AG04449 (cell line): ENCODE data around the gene PLCB3.

ENCODE experiments used
- CTCF ChIA-PET: fragments of 350-600 bp; formaldehyde crosslinking; extraction: SDS; loops from one replicate; lab custom pipeline; 2021; ENCODE audit warnings: antibody characterized with exemption; lab: Yijun Ruan, JAX
- POLR2A ChIA-PET: fragments of 400-600, 350-600 bp; formaldehyde crosslinking; extraction: SDS; loops from one replicate; lab custom pipeline; 2020; ENCODE audit warnings: antibody characterized with exemption, inconsistent platforms; lab: Yijun Ruan, JAX
- DNase-seq: peaks from one replicate; pipeline ENCODE4 v3.0.0-alpha.2; 2010; ENCODE audit warnings: low read depth, low spot score
- H3K4me3 ChIP-seq: 2 replicates; pipeline ENCODE4 v1.5.1; 2011; ENCODE audit warnings: low read depth, mild to moderate bottlenecking, control low read depth, low read length
- CTCF ChIP-seq: IDR thresholded peaks from one replicate; pipeline ENCODE4 v1.5.1; 2011; ENCODE audit warnings: mild to moderate bottlenecking, moderate library complexity, low read length, control low read depth, inconsistent platforms; ENCODE audit not compliant: insufficient read depth; ENCODE audit errors: missing control alignments

PLCB3 gene

GRCh38 chr11:64299847-64300648 lies 48.7 kb downstream of the PLCB3 start, which contains the start of gene CATSPERZ:
Gene CATSPERZ (plus strand): TSS chr11:64300358. CDS start chr11:64300411, 53 bp downstream.
- ChIA-PET POLR2A (interaction anchor here (1.6 kb wide), 2 partner anchors 29 to 96 kb away, joined by 5 to 6 read pairs; no protein-coding TSS in a partner anchor), CTCF (interaction anchor here (0.9 to 8.2 kb wide), 27 partner anchors 7 to 351 kb away, joined by 3 to 305 read pairs (median 8); partner anchors contain the start of genes BAD, FERMT3, GPR137 and KCNK4)
- no peak for DNase-seq
- peak within 1 kb of the TSS; percentile 49 for H3K4me3 ChIP-seq
- TF ChIP-seq CTCF, result no peak

DNA sequence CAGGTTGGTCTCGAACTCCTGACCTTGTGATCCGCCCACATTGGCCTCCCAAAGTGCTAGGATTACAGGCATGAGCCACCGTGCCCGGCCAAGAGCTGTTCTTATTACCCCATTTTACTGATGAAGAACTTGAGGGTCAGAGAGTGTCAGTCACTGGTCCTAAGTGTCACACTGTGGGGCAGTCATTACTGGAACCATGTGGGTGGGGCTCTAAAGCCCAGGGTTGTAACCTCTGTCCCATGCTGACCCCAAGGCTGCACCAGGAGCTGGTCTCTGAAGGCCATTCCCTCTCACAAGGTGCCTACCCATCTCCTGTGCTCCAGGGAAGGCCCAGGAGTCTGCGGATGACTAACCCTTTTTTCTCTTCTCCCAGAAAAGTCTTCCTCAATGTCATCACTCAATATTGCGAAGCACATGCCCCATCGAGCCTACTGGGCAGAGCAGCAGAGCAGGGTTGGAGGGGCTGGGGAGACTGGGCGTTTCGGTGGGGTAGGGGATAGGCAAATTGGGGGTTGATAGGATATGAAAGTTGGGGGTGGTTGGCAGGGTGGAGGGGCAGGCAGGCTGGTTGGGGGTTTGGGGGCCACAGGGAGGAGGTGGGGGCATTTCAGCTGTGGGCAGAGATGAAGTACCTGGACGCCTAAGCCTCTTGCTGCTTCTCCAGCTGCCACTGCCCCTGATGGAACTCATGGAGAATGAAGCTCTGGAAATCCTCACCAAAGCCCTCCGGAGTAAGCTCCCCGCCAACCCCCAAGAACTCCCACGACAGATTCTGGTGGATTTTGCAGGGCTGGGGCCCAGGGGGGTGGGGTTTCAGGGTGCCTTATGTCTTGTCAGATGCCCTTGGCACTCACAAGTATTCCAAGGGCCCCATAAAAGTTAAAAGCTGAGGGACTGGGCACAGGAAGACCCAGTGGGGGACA lies 52.0 kb downstream of the PLCB3 start:
- CTCF ChIA-PET, result interaction anchor here (0.6 to 8.2 kb wide), 37 partner anchors 9 to 466 kb away, joined by 3 to 305 read pairs (median 9); partner anchors contain the start of genes BAD, FERMT3, GPR137 and KCNK4
- no peak for DNase-seq
- POLR2A ChIA-PET, result interaction anchor here (1.0 to 2.3 kb wide), 3 partner anchors 15 to 51 kb away, joined by 3 to 12 read pairs (median 3); partner anchors contain the start of gene PRDX5
- no peak for TF ChIP-seq CTCF
- H3K4me3 ChIP-seq, result no peak overlapping the region

DNA sequence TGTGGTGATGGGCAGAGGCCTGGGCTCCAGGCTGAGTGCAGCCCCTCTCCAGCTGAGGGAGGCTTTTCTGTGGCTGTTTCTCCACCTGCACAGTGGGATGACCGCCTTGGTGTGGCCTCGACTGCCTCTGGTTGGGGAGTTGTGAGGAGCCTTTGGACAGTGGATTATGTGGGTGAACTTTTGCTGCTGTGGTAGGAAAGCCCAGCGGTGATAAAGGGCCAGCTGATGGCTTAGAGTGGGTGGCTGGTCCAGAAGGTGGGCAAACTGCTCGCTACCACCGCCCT lies 52.6 kb downstream of the PLCB3 start:
- no peak for TF ChIP-seq CTCF
- ChIA-PET CTCF (interaction anchor here (0.6 to 8.2 kb wide), 32 partner anchors 10 to 304 kb away, joined by 3 to 305 read pairs (median 10); partner anchors contain the start of genes BAD, FERMT3, GPR137 and KCNK4), POLR2A (interaction anchor here (1.3 to 2.3 kb wide), 4 partner anchors 14 to 118 kb away, joined by 4 to 12 read pairs (median 10); partner anchors contain the start of genes PRDX5, STIP1 and TRMT112)
- H3K4me3 ChIP-seq, result peak overlapping the region; percentile 73
- DNase-seq, result no peak

- ChIA-PET POLR2A (interaction anchor here (0.6 to 2.3 kb wide), 8 partner anchors 13 to 119 kb away, joined by 3 to 12 read pairs (median 4); partner anchors contain the start of genes PRDX5, STIP1 and TRMT112), CTCF (interaction anchor here (0.6 to 8.2 kb wide), 40 partner anchors 10 to 466 kb away, joined by 3 to 305 read pairs (median 8); partner anchors contain the start of genes BAD, FERMT3, FKBP2 and GPR137)
- H3K4me3 ChIP-seq, result peak overlapping the region; percentile 73
- TF ChIP-seq CTCF, result peak; percentile 93
- no peak for DNase-seq
Measured at GRCh38 chr11:64304316-64305072, 53.2 kb downstream of the PLCB3 start.

GRCh38 chr11:64305075-64305690 lies 53.9 kb downstream of the PLCB3 start, which contains the start of gene ESRRA:
Gene ESRRA (plus strand): TSS chr11:64305524. CDS start chr11:64307180, 1,656 bp downstream.
- DNase-seq, result peak; percentile 56
- H3K4me3 ChIP-seq, result peak within 1 kb of the TSS; percentile 73
- CTCF ChIA-PET, result interaction anchor here (0.6 to 8.2 kb wide), 29 partner anchors 10 to 467 kb away, joined by 3 to 305 read pairs (median 9); partner anchors contain the start of genes BAD, FERMT3, FKBP2 and GPR137
- no peak for TF ChIP-seq CTCF
- POLR2A ChIA-PET, result interaction anchor here (0.6 to 2.3 kb wide), 7 partner anchors 12 to 120 kb away, joined by 3 to 12 read pairs (median 4); partner anchors contain the start of genes PRDX5, STIP1 and TRMT112
